ENCODE data around the gene POLL.

GRCh38 chr10:101578192-101578591 lies 9.9 kb downstream of the POLL start:
- TF ChIP-seq CTCF (IDR thresholded peaks at IDR 0.05; ENCODE audit: insufficient read depth, low read depth, low read length): no peak
- TF ChIP-seq EZH2 (IDR thresholded peaks at IDR 0.05; ENCODE audit: insufficient read depth, low read length): no peak
